Endothelial cell (in vitro differentiated cells): ENCODE data around the gene DNAJC30. TPM values are rescaled to one million over a fixed set of nuclear protein-coding genes. Genes with fewer than 3 reads are reported as not detected.

Experiments used
- DNase-seq: peaks from one replicate; pipeline ENCODE4 v3.0.0; 2021; ENCODE audit warnings: low spot score
- H3K27ac Mint-ChIP-seq: one replicate; pipeline ENCODE4 v1.8.0; 2021; ENCODE audit warnings: mixed read lengths, inconsistent platforms; ENCODE audit not compliant: unreplicated experiment
- H3K27me3 Mint-ChIP-seq: one replicate; pipeline ENCODE4 v1.8.0; 2021; ENCODE audit warnings: mild to moderate bottlenecking, moderate library complexity, mixed read lengths, inconsistent platforms; ENCODE audit not compliant: unreplicated experiment
- H3K36me3 Mint-ChIP-seq: one replicate; pipeline ENCODE4 v1.8.0; 2021; ENCODE audit warnings: mild to moderate bottlenecking, low read depth, mixed read lengths, inconsistent platforms; ENCODE audit not compliant: unreplicated experiment
- H3K4me1 Mint-ChIP-seq: one replicate; pipeline ENCODE4 v1.8.0; 2021; ENCODE audit warnings: mild to moderate bottlenecking, mixed read lengths, inconsistent platforms; ENCODE audit not compliant: unreplicated experiment
- H3K4me3 Mint-ChIP-seq: one replicate; pipeline ENCODE4 v1.8.0; 2021; ENCODE audit warnings: mild to moderate bottlenecking, mixed read lengths, inconsistent platforms; ENCODE audit not compliant: unreplicated experiment
- H3K9me3 Mint-ChIP-seq: one replicate; pipeline ENCODE4 v1.8.0; 2021; ENCODE audit warnings: mixed read lengths, inconsistent platforms; ENCODE audit not compliant: unreplicated experiment
- CTCF ChIP-seq: fragments of 200-600 bp; sonication (generic); IDR thresholded peaks from one replicate; pipeline ENCODE4 v1.5.0; 2021; ENCODE audit warnings: antibody characterized with exemption; ENCODE audit not compliant: unreplicated experiment
- total RNA-seq: library from RNA; stranded (reverse); fragmentation: NEBNext Ultra II Directional; extraction: Animal tissue kit (Norgen Biotek cat#: 25700); gene quantifications from one replicate; pipeline ENCODE4 v1.2.1, GENCODE V29; 2021; ENCODE audit not compliant: unreplicated experiment

DNAJC30 gene
- total RNA-seq, 1 donor from 2014 or later = 10.3 TPM

GRCh38 chr7:73708961-73709549 lies 25.8 kb upstream of the DNAJC30 start:
- no peak overlapping the region for H3K27ac Mint-ChIP-seq
- no peaks in the 10 kb centered on the region for H3K4me1 Mint-ChIP-seq
- TF ChIP-seq CTCF = no peak
- H3K9me3 Mint-ChIP-seq = no peaks in the 10 kb centered on the region
- no peak overlapping the region for H3K4me3 Mint-ChIP-seq
- no peak for DNase-seq
- H3K36me3 Mint-ChIP-seq = peaks cover 6% of the 10 kb centered on the region
- H3K27me3 Mint-ChIP-seq = peaks cover 7% of the 10 kb centered on the region

GRCh38 chr7:73707045-73707631 lies 23.9 kb upstream of the DNAJC30 start:
- H3K27me3 Mint-ChIP-seq = peaks cover 8% of the 10 kb centered on the region
- H3K9me3 Mint-ChIP-seq = no peaks in the 10 kb centered on the region
- no peak for TF ChIP-seq CTCF
- H3K27ac Mint-ChIP-seq = no peak overlapping the region
- no peak overlapping the region for H3K4me3 Mint-ChIP-seq
- DNase-seq = no peak
- H3K4me1 Mint-ChIP-seq = no peaks in the 10 kb centered on the region
- peaks cover 4% of the 10 kb centered on the region for H3K36me3 Mint-ChIP-seq

GRCh38 chr7:73706126-73707044 lies 23.1 kb upstream of the DNAJC30 start:
- Mint-ChIP-seq H3K4me3 (no peak overlapping the region), H3K9me3 (no peaks in the 10 kb centered on the region), H3K27me3 (peaks cover 6% of the 10 kb centered on the region), H3K27ac (no peak overlapping the region), H3K36me3 (peaks cover 11% of the 10 kb centered on the region), H3K4me1 (no peaks in the 10 kb centered on the region)
- no peak for DNase-seq
- TF ChIP-seq CTCF = no peak

- H3K4me1 Mint-ChIP-seq = no peaks in the 10 kb centered on the region
- peaks cover 11% of the 10 kb centered on the region for H3K36me3 Mint-ChIP-seq
- no peak for TF ChIP-seq CTCF
- H3K27me3 Mint-ChIP-seq = peaks cover 6% of the 10 kb centered on the region
- DNase-seq = no peak
- no peak overlapping the region for H3K27ac Mint-ChIP-seq
- H3K9me3 Mint-ChIP-seq = no peaks in the 10 kb centered on the region
- no peak overlapping the region for H3K4me3 Mint-ChIP-seq
Observed at GRCh38 chr7:73705551-73705920, 22.3 kb upstream of the DNAJC30 start.
